Activated CD8-positive, alpha-beta T cell treated with anti-CD3 and anti-CD28 coated beads for 36 hours (primary cell): ENCODE results near the gene KCNK4. TPM values are rescaled to one million over a fixed set of nuclear protein-coding genes. Genes with fewer than 3 reads are reported as not detected.
"Not testable (repeated sequence)": the region's sequence is repeated elsewhere in the genome, so short reads cannot be mapped to it uniquely, and the experiment has no call there.

Experiments used
- ATAC-seq: fragments of 200-7000 bp; cut with Tn5 transposase; one replicate; pipeline ENCODE4 v1.10.0; 2021; ENCODE audit warnings: mild to moderate bottlenecking, moderate library complexity
- CTCF ChIA-PET: fragments of 350-600 bp; sonication (Branson Sonifier 250); formaldehyde crosslinking; loops from one replicate; lab custom pipeline; 2021; ENCODE audit warnings: antibody characterized with exemption; lab: Charles Lee
- POLR2A ChIA-PET: fragments of 350-600 bp; sonication (Branson Sonifier 250); formaldehyde crosslinking; loops from one replicate; lab custom pipeline; 2021; ENCODE audit warnings: antibody characterized with exemption; lab: Charles Lee
- DNase-seq: peaks from one replicate; pipeline ENCODE4 v3.0.0-alpha.2; 2020
- H3K27ac Mint-ChIP-seq: one replicate; pipeline ENCODE4 v1.8.0; 2021; ENCODE audit warnings: mild to moderate bottlenecking, mixed read lengths
- H3K27me3 Mint-ChIP-seq: one replicate; pipeline ENCODE4 v1.8.0; 2021; ENCODE audit warnings: mixed read lengths
- H3K36me3 Mint-ChIP-seq: one replicate; pipeline ENCODE4 v1.8.0; 2021; ENCODE audit warnings: low read depth, mixed read lengths
- H3K4me1 Mint-ChIP-seq: one replicate; pipeline ENCODE4 v1.8.0; 2021; ENCODE audit warnings: low read depth, mixed read lengths
- H3K4me3 Mint-ChIP-seq: one replicate; pipeline ENCODE4 v1.8.0; 2021; ENCODE audit warnings: mild to moderate bottlenecking, moderate library complexity, mixed read lengths
- H3K9me3 Mint-ChIP-seq: one replicate; pipeline ENCODE4 v1.8.0; 2021; ENCODE audit warnings: mixed read lengths
- intact Hi-C: fragments of 100-400 bp; cut with micrococcal nuclease; formaldehyde crosslinking; loops from one replicate; pipeline ENCODE4 v1.10.0; 2022
- total RNA-seq, 2 experiments: library from RNA; stranded (reverse); gene quantifications; one replicate each; pipeline ENCODE4 v1.2.3, GENCODE V29; 2021
- TF ChIP-seq, protein P1 (sequence below): fragments of 200-600 bp; IDR thresholded peaks from one replicate; pipeline ENCODE4 v1.8.0; 2022; ENCODE audit warnings: antibody characterized with exemption, mild to moderate bottlenecking

The KCNK4 gene
- total RNA-seq, 2 experiments from 2014 or later = 0.23 TPM; not detected in 1

DNA sequence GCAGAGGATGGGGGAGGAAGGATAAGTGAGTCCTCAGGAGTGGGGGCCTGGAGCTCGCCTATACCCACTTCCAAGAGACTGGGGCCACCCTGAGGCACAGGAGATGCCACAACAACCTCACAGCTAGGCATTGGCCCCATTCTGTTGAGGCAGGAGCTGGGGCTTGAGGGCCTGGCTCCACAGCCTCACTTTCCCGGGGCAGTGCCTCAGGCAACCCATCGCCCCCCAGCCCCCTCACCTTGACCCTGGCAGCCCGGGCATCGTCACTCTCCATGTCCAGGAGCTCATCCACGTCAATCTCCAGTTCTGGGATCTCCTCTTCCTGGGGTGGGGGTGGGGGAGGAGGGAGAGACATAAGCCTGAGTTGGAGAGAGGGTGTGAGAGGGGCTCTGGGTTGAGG lies 46.1 kb upstream of the KCNK4 start:
- POLR2A ChIA-PET = interaction anchor here (0.6 to 10.0 kb wide), 8 partner anchors 9 to 73 kb away, joined by 3 to 132 read pairs (median 17); partner anchors contain the start of genes FERMT3, NUDT22, PRDX5 and TRMT112
- Mint-ChIP-seq H3K4me1 (peaks cover 28% of the 10 kb centered on the region), H3K27me3 (no peaks in the 10 kb centered on the region), H3K9me3 (no peaks in the 10 kb centered on the region), H3K36me3 (peaks cover 33% of the 10 kb centered on the region), H3K27ac (peak overlapping the region; percentile 93), H3K4me3 (peak overlapping the region; percentile 94)
- ATAC-seq = no peak
- no peak for DNase-seq
- intact Hi-C loops = loop anchor here (10.0 kb wide), 1 partner anchor 60 kb away; the partner anchor contains the start of genes CATSPERZ and ESRRA
- TF ChIP-seq, protein P1, sequence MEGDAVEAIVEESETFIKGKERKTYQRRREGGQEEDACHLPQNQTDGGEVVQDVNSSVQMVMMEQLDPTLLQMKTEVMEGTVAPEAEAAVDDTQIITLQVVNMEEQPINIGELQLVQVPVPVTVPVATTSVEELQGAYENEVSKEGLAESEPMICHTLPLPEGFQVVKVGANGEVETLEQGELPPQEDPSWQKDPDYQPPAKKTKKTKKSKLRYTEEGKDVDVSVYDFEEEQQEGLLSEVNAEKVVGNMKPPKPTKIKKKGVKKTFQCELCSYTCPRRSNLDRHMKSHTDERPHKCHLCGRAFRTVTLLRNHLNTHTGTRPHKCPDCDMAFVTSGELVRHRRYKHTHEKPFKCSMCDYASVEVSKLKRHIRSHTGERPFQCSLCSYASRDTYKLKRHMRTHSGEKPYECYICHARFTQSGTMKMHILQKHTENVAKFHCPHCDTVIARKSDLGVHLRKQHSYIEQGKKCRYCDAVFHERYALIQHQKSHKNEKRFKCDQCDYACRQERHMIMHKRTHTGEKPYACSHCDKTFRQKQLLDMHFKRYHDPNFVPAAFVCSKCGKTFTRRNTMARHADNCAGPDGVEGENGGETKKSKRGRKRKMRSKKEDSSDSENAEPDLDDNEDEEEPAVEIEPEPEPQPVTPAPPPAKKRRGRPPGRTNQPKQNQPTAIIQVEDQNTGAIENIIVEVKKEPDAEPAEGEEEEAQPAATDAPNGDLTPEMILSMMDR = no peak
- CTCF ChIA-PET = interaction anchor here (0.9 to 4.6 kb wide), 9 partner anchors 11 to 87 kb away, joined by 3 to 35 read pairs (median 7); partner anchors contain the start of genes CATSPERZ, FERMT3, NUDT22 and PRDX5

DNA sequence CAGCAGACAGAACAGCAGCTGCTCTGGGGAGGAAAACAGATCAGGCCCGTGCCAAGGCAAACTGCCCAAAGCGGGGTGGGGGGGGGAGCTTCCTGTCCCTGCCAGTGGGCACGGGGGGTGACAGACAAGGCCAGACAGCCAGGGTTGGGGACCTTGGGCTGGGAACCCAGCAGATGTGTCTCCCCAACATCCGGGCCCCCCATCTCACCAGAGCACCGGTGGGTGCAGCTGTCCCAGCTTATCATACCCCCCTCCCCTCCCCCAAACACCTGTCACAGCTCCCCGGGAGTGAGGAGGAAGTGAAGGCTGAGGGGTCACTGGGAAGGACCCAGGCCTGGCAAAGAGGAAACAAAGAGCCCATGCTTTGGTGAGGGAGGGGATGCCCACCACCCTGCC lies 45.7 kb upstream of the KCNK4 start:
- TF ChIP-seq, protein P1 = no peak
- no peak for ATAC-seq
- Mint-ChIP-seq H3K9me3 (no peaks in the 10 kb centered on the region), H3K4me3 (peak overlapping the region; percentile 94), H3K4me1 (peaks cover 28% of the 10 kb centered on the region), H3K27ac (peak overlapping the region; percentile 93), H3K36me3 (peaks cover 30% of the 10 kb centered on the region), H3K27me3 (no peaks in the 10 kb centered on the region)
- ChIA-PET POLR2A (interaction anchor here (0.9 to 10.0 kb wide), 8 partner anchors 9 to 72 kb away, joined by 3 to 132 read pairs (median 17); partner anchors contain the start of genes FERMT3, NUDT22, PRDX5 and TRMT112), CTCF (interaction anchor here (0.9 to 4.6 kb wide), 8 partner anchors 11 to 87 kb away, joined by 3 to 35 read pairs (median 6); partner anchors contain the start of genes CATSPERZ, FERMT3, NUDT22 and PRDX5)
- DNase-seq = peak; percentile 59
- intact Hi-C loops = loop anchor here (10.0 kb wide), 1 partner anchor 59 kb away; the partner anchor contains the start of genes CATSPERZ and ESRRA

GRCh38 chr11:64245797-64246620 lies 45.1 kb upstream of the KCNK4 start:
- intact Hi-C loops = loop anchor here (10.0 kb wide), 1 partner anchor 59 kb away; the partner anchor contains the start of genes CATSPERZ and ESRRA
- peak; percentile 90 for DNase-seq
- Mint-ChIP-seq H3K27ac (peak overlapping the region; percentile 93), H3K9me3 (no peaks in the 10 kb centered on the region), H3K4me3 (peak overlapping the region; percentile 94), H3K27me3 (no peaks in the 10 kb centered on the region), H3K4me1 (peaks cover 30% of the 10 kb centered on the region), H3K36me3 (peaks cover 28% of the 10 kb centered on the region)
- TF ChIP-seq, protein P1 = no peak
- CTCF ChIA-PET = interaction anchor here (0.9 to 4.6 kb wide), 11 partner anchors 10 to 86 kb away, joined by 3 to 35 read pairs (median 6); partner anchors contain the start of genes CATSPERZ, FERMT3, NUDT22 and PRDX5
- POLR2A ChIA-PET = interaction anchor here (0.6 to 10.0 kb wide), 10 partner anchors 9 to 1608 kb away, joined by 3 to 132 read pairs (median 12); partner anchors contain the start of genes FERMT3, NUDT22, PRDX5 and TRMT112
- peak; percentile 5 for ATAC-seq

GRCh38 chr11:64246621-64246870 lies 44.6 kb upstream of the KCNK4 start:
- Mint-ChIP-seq H3K4me3 (peak overlapping the region; percentile 78), H3K36me3 (peaks cover 28% of the 10 kb centered on the region), H3K4me1 (peaks cover 30% of the 10 kb centered on the region)
- ChIA-PET CTCF (interaction anchor here (0.9 to 4.6 kb wide), 6 partner anchors 13 to 71 kb away, joined by 3 to 35 read pairs (median 6); partner anchors contain the start of genes CATSPERZ, FERMT3, PRDX5 and TRMT112), POLR2A (interaction anchor here (0.6 to 10.0 kb wide), 6 partner anchors 8 to 1609 kb away, joined by 3 to 132 read pairs (median 12); partner anchors contain the start of gene FERMT3)
- not testable (repeated sequence) for H3K27me3 Mint-ChIP-seq, H3K9me3 Mint-ChIP-seq, H3K27ac Mint-ChIP-seq, DNase-seq
- ATAC-seq = peak; percentile 7
- intact Hi-C loops = loop anchor here (10.0 kb wide), 1 partner anchor 58 kb away; the partner anchor contains the start of genes CATSPERZ and ESRRA
